Rectal smooth muscle tissue (tissue), 1 donor: Measurements from ENCODE around the gene SMOC2.
"Not testable (repeated sequence)": the region's sequence is repeated elsewhere in the genome, so short reads cannot be mapped to it uniquely, and the experiment has no call there.

Source experiments
- H3K27ac ChIP-seq: one replicate; pipeline ENCODE4 v1.7.0; 2013; ENCODE audit warnings: low read depth, low read length, inconsistent platforms
- H3K27me3 ChIP-seq: one replicate; pipeline ENCODE4 v1.7.0; 2013; ENCODE audit warnings: low read length; ENCODE audit not compliant: control insufficient read depth, insufficient read depth
- H3K36me3 ChIP-seq: one replicate; pipeline ENCODE4 v1.7.0; 2013; ENCODE audit warnings: low read length; ENCODE audit not compliant: control insufficient read depth, insufficient read depth
- H3K4me1 ChIP-seq: one replicate; pipeline ENCODE4 v1.7.0; 2013; ENCODE audit warnings: low read length; ENCODE audit not compliant: control insufficient read depth, insufficient read depth
- H3K4me3 ChIP-seq: one replicate; pipeline ENCODE4 v1.7.0; 2013; ENCODE audit warnings: low read length
- H3K9ac ChIP-seq: one replicate; pipeline ENCODE4 v1.7.0; 2013; ENCODE audit warnings: low read length

Gene SMOC2

GRCh38 chr6:168677323-168677781 is 236.4 kb downstream of the SMOC2 start:
- H3K36me3 ChIP-seq, H3K4me1 ChIP-seq, H3K9ac ChIP-seq, H3K27me3 ChIP-seq, H3K4me3 ChIP-seq, H3K27ac ChIP-seq: not testable (repeated sequence)

GRCh38 chr6:168678077-168678476 is 237.1 kb downstream of the SMOC2 start:
- Histone ChIP-seq H3K4me3 (no peak overlapping the region), H3K36me3 (no peaks in the 10 kb centered on the region), H3K27me3 (no peaks in the 10 kb centered on the region), H3K27ac (no peak overlapping the region), H3K4me1 (no peaks in the 10 kb centered on the region), H3K9ac (no peak overlapping the region)

DNA sequence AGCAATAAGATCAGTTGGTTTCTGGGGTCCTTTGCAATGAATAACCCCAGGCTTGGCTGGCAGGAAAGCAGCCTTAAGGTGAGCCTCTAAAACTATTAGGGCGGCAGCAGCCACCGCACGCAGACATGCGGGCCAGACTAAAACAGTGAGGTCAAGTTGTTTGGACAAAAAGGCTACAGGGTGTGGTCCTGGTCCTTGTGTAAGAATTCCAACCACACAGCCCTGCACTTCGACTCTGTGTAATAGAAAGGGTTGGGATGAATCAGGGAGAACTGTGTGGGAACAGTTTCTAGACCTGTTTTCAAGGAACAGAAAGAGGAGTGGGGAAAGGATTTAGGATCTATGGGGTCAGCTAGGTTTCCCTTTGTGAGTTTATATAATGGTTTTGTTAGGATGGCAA is 237.6 kb downstream of the SMOC2 start:
- Histone ChIP-seq H3K27me3 (no peaks in the 10 kb centered on the region), H3K36me3 (no peaks in the 10 kb centered on the region), H3K4me1 (no peaks in the 10 kb centered on the region)

DNA sequence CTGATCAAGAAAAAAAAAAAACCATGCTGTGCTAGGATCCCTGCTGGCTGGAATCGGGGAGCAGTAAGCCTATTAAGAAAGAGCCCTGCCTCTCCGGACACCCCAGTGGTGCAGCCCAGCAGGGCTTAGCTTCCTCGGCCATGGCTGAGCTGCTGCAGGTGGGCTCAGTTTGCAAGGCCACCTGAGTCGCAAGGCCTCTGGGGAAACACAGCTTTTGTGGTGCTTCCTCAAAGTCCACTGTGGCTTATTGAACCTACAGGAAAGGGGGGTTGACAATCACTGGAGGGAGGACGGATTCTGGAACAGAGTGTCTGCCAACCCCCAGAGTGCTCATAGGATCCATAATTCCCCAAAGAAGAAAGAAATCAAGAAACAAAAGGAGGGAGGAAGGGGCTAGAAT is 240.8 kb downstream of the SMOC2 start:
- H3K4me1 ChIP-seq: no peaks in the 10 kb centered on the region
- H3K27me3 ChIP-seq: no peaks in the 10 kb centered on the region
- no peak overlapping the region for H3K27ac ChIP-seq
- no peak overlapping the region for H3K9ac ChIP-seq
- H3K4me3 ChIP-seq: no peak overlapping the region
- H3K36me3 ChIP-seq: no peaks in the 10 kb centered on the region

More for the DNA sequence above, 237.6 kb downstream of the SMOC2 start:
- Histone ChIP-seq H3K27ac (no peak overlapping the region), H3K4me3 (no peak overlapping the region), H3K9ac (no peak overlapping the region)

GRCh38 chr6:168683621-168684020 is 242.6 kb downstream of the SMOC2 start:
- H3K27ac ChIP-seq: no peak overlapping the region
- H3K27me3 ChIP-seq: no peaks in the 10 kb centered on the region
- no peak overlapping the region for H3K9ac ChIP-seq
- H3K4me1 ChIP-seq: no peaks in the 10 kb centered on the region
- no peaks in the 10 kb centered on the region for H3K36me3 ChIP-seq
- no peak overlapping the region for H3K4me3 ChIP-seq

DNA sequence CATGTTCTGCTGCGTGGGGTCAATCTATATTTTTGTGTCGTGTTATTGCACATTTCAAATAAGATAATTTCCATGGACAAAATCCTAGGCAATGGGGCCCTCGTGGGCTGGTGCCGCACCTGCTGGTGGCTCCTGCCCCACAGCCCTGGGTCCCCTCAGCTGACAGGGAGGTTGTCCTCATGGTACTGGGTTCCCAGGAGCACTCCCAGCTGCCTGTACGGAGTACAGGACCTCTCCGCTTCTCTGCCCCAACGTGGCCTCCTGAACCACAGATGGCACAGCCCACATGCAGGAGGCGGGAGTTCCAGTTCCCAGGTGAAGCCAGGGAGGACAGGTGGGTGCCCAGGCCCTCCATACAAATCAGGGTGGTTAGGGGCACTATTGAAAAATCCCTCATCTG is 243.5 kb downstream of the SMOC2 start:
- H3K36me3 ChIP-seq: no peaks in the 10 kb centered on the region
- H3K4me1 ChIP-seq: no peaks in the 10 kb centered on the region
- no peak overlapping the region for H3K9ac ChIP-seq
- H3K4me3 ChIP-seq: no peak overlapping the region
- H3K27me3 ChIP-seq: no peaks in the 10 kb centered on the region
- no peak overlapping the region for H3K27ac ChIP-seq

GRCh38 chr6:168684906-168685305 is 243.9 kb downstream of the SMOC2 start:
- Histone ChIP-seq H3K36me3 (no peaks in the 10 kb centered on the region), H3K4me1 (no peaks in the 10 kb centered on the region), H3K9ac (no peak overlapping the region), H3K27ac (no peak overlapping the region), H3K4me3 (no peak overlapping the region), H3K27me3 (no peaks in the 10 kb centered on the region)

DNA sequence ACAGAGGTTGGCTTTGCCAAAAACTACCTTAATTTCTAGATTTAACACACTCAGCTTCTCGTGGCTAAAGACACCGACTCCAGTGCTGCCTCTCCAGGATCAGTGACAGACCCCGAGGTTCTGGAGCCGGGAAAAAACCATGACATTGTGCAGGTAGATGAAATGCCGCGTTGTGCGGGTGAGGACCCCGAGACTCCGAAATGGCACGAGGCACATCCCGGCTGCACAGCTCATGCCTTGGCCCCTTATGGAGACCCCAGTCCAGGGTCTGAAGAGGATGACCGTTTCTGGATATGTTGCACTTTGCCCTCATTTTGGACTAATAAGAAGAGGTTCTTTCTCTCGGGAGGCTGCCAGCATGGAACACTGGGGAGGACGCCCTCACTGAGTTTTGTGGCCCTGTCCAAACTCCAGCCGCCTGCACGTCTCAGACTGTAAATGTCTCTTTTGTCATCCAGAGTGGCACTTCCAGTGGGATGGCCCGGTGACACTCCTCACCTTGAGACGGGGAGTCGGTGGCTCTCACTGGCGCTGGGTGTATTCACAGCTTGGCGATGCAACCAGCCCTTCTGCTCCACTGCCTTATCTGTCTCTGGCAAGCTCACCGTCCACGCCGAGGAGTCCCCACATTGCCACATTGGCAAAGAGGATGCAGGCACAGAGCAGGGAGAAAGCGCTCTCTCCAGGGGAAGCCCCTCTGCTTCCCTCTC is 245.2 kb downstream of the SMOC2 start:
- Histone ChIP-seq H3K27ac (no peak overlapping the region), H3K27me3 (no peaks in the 10 kb centered on the region), H3K9ac (no peak overlapping the region), H3K36me3 (no peaks in the 10 kb centered on the region), H3K4me1 (no peaks in the 10 kb centered on the region), H3K4me3 (no peak overlapping the region)

DNA sequence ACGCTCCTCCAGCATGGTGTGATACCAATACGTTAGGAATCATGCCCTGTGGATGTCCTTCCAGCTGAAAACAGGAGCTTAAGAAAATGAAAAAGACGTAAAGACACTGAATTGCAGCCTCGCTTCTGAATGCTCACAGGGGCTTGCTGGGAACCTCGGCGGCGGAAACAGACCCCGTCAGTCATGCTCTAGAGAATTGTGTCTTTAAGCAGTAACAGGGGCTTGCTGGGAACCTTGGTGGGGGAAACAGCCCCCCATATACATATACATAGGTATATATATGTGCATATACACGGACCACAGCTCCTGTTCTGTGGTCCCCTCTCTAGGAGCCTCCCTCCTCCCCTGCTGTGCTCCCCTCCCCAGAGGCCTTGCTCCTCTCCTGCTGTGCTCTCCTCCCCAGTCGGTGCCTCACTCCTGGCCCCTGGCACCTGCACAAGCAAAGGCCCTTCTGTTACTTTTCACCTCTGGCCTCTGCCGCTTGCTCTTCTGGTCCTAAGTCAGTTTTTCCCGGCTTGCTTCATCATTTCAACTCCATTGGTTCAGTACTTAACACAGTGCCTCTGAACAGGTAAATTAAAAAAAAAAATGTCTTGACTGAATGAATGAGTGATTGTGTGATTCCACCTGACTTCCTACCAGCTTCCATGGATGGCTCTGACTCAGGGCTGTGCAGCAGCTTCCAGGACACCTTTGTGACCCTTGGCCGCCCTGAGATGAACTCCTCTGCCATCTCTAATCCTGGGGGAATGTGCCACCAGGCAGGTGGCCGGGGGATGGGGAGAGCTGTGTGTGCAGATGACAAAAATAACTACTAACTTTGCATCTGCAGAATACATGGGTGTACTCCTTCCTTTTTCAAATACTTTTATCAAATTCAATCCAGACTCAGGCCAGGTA is 246.1 kb downstream of the SMOC2 start:
- Histone ChIP-seq H3K4me1 (no peaks in the 10 kb centered on the region), H3K4me3 (no peak overlapping the region), H3K27me3 (no peaks in the 10 kb centered on the region), H3K9ac (no peak overlapping the region), H3K27ac (no peak overlapping the region), H3K36me3 (no peaks in the 10 kb centered on the region)

GRCh38 chr6:168690271-168690670 is 249.3 kb downstream of the SMOC2 start:
- no peaks in the 10 kb centered on the region for H3K36me3 ChIP-seq
- no peak overlapping the region for H3K9ac ChIP-seq
- no peak overlapping the region for H3K4me3 ChIP-seq
- no peak overlapping the region for H3K27ac ChIP-seq
- H3K4me1 ChIP-seq: no peaks in the 10 kb centered on the region
- H3K27me3 ChIP-seq: no peaks in the 10 kb centered on the region

DNA sequence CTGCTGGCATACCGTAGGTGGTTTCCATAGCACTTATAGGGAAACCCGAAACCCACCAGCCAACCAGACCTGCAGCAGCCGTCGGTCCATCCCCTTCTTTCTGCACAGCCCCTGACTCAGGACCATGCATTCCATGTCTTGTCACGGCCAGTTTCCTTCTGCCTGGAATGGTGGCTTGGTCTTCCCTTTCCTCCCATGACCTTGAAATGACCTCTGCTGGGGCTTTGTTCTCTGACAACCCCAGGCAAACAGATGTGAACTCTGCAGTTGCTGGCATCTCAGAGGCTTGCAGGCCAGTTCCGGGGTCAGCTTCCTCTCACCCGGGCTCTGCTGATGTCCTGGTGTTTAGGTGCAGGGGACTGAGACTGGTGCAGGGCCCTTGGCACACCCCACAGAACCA is 250.8 kb downstream of the SMOC2 start:
- no peak overlapping the region for H3K27ac ChIP-seq
- no peak overlapping the region for H3K4me3 ChIP-seq
- no peaks in the 10 kb centered on the region for H3K4me1 ChIP-seq
- H3K36me3 ChIP-seq: no peaks in the 10 kb centered on the region
- H3K27me3 ChIP-seq: no peaks in the 10 kb centered on the region
- no peak overlapping the region for H3K9ac ChIP-seq

GRCh38 chr6:168692193-168692914 is 251.4 kb downstream of the SMOC2 start:
- Histone ChIP-seq H3K36me3 (no peaks in the 10 kb centered on the region), H3K9ac (no peak overlapping the region), H3K27ac (no peak overlapping the region), H3K27me3 (no peaks in the 10 kb centered on the region), H3K4me1 (no peaks in the 10 kb centered on the region), H3K4me3 (no peak overlapping the region)
